Thoracic aorta (tissue), 2 donors: ENCODE measurements around the gene PRX. TPM values are rescaled to one million over a fixed set of nuclear protein-coding genes. Genes with fewer than 3 reads are reported as not detected.
A peak's percentile ranks its signal among the peaks of the same experiment; 100 is the strongest.

ENCODE experiments used
- ATAC-seq: fragments of 150-250 bp; one replicate; pipeline ENCODE4 v1.8.0; 2017; ENCODE audit warnings: low read depth; ENCODE audit not compliant: insufficient number of reproducible peaks, low FRiP score
- DNase-seq: peaks from one replicate; pipeline ENCODE4 v3.0.0-alpha.2; 2020; ENCODE audit warnings: low spot score
- H3K27ac ChIP-seq, 2 donors: fragments of 200-600 bp; sonication (generic); 1 replicate in 1 of 2; 2 replicates in 1 of 2; pipeline ENCODE4 v1.5.1; 2016; ENCODE audit warnings: mild to moderate bottlenecking in 2 of 2, moderate library complexity in 2 of 2
- H3K27me3 ChIP-seq: fragments of 200-600 bp; sonication (generic); replicated peaks from 2 replicates; pipeline ENCODE4 v1.6.0; 2016; ENCODE audit warnings: mild to moderate bottlenecking; ENCODE audit not compliant: insufficient read depth
- H3K36me3 ChIP-seq: fragments of 200-600 bp; sonication (generic); one replicate; pipeline ENCODE4 v1.5.1; 2016
- H3K4me1 ChIP-seq, 2 donors: fragments of 200-600 bp; sonication (generic); 1 replicate in 1 of 2; 2 replicates in 1 of 2; pipeline versions ENCODE4 v1.5.1 to v1.6.0; 2016; ENCODE audit warnings: low read depth in 2 of 2, mild to moderate bottlenecking in 1 of 2; ENCODE audit not compliant: control insufficient read depth in 1 of 2
- H3K4me3 ChIP-seq: fragments of 200-600 bp; sonication (generic); 2 replicates; pipeline ENCODE4 v1.5.1; 2016; ENCODE audit warnings: mild to moderate bottlenecking
- H3K9me3 ChIP-seq: fragments of 200-600 bp; sonication (generic); 2 replicates; pipeline ENCODE4 v1.5.1; 2016
- CTCF ChIP-seq: fragments of 200-600 bp; sonication (generic); IDR thresholded peaks from one replicate; pipeline ENCODE4 v1.5.1; 2019; ENCODE audit warnings: antibody characterized with exemption
- total RNA-seq, 2 donors: library from RNA; depleted of rRNA; stranded (reverse); fragments of >200 nt; gene quantifications; one replicate each; pipeline versions ENCODE4 v1.1.0 to v1.2.3, GENCODE V29; 2016

The PRX gene
- total RNA-seq, 2 donors from 2014 or later, result 3.7 to 7.3 TPM

DNA sequence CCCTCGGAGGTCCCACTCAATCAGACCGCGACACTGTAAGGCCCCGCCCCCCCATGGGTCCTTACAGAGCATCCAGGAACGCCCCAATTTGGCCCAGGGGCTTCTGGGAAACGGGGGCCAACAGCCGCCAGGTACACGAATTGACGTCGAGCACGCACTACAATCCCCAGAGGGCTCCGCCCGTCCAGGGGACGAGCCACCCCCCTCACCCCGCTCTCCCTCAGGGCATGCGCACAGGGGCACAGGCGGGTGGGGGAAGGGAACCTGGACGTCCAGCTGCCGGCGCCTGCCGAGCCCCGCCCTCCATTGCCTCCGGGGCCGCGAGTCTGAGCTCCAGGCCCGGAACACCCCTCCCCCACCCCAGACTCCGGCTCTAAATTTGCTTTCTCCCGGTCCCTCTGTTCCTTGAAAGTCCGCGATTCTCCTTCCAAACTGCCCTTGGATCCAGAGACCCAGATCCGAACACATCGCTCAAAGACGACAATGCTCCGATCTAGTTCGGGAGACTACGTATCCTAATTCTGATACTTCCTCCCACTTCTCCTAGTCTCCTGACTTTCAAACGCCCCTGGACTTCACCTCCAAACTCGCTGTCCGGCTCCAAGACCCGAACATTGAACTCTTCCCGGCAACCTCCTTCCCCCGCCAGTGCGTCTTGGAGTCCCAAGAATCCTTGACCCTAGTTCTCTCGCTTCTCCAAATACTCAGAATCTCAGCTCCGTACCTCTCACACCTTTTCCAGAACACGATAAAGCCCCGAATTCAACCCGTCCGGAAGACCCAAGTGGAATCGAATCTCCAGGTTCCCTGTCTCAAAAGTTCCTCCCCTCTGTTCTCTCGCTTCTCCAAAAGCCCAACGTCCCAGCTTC, 30.2 kb upstream of the PRX start:
- H3K4me3 ChIP-seq, result peak overlapping the region; percentile 93
- TF ChIP-seq CTCF, result no peak
- ATAC-seq, result peak; percentile 75
- no peaks in the 10 kb centered on the region for H3K9me3 ChIP-seq
- peaks cover 26% of the 10 kb centered on the region for H3K36me3 ChIP-seq
- peak overlapping the region; percentile 90 to 96 for H3K27ac ChIP-seq
- no peaks in the 10 kb centered on the region for H3K27me3 ChIP-seq
- DNase-seq, result peak; percentile 100
- H3K4me1 ChIP-seq, result peaks cover 14 to 20% of the 10 kb centered on the region in 2 donors

DNA sequence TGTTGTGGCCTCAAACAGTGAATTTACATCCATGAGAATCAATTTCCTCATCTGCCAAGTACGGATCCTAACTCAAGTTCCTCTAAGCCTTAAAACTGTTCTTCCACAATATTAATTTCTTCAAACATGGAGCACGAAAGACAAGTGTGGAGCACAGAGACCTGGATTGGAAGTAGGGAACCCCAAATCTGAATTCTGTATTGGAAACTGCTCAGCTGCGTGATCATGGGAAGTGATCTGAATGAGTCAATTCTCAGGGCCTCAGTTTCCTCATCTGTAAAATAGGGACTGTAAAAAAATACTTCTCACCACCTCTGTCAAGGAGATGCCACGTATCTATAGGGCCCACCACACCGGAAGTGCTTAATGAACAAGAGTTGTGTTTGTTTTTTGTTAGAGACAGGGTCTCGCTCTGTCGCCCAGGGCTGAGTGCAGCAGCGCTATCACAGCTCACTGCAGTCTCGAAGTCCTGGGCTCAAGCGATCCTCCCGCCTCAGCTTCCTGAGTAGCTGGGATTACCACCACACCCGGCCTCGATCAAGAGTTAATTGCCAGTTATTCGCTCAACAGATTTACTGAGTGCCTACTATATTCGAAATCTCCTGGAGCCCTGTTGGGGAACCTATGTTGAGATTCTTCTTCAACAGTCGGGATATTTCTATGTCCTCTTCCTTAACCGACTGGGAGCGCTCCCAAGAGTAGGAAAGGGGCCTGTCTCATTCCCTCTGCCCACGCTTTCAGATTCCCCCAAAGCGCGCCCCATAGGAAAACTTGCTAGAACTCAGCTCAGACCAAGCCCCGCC, 29.4 kb upstream of the PRX start:
- TF ChIP-seq CTCF, result no peak
- H3K9me3 ChIP-seq, result no peaks in the 10 kb centered on the region
- peaks cover 18% of the 10 kb centered on the region for H3K36me3 ChIP-seq
- ATAC-seq (no peak), DNase-seq (no peak)
- peak overlapping the region; percentile 67 to 96 for H3K27ac ChIP-seq
- H3K4me1 ChIP-seq, result peaks cover 14 to 20% of the 10 kb centered on the region in 2 donors
- H3K27me3 ChIP-seq, result no peaks in the 10 kb centered on the region
- H3K4me3 ChIP-seq, result peak overlapping the region; percentile 93

GRCh38 chr19:40441719-40442253, 28.6 kb upstream of the PRX start:
- Histone ChIP-seq H3K4me1 (peaks cover 14 to 20% of the 10 kb centered on the region in 2 donors), H3K27me3 (no peaks in the 10 kb centered on the region), H3K9me3 (no peaks in the 10 kb centered on the region), H3K36me3 (peaks cover 18% of the 10 kb centered on the region), H3K4me3 (no peak overlapping the region), H3K27ac (no peak overlapping the region)
- no peak for ATAC-seq
- no peak for TF ChIP-seq CTCF
- no peak for DNase-seq

DNA sequence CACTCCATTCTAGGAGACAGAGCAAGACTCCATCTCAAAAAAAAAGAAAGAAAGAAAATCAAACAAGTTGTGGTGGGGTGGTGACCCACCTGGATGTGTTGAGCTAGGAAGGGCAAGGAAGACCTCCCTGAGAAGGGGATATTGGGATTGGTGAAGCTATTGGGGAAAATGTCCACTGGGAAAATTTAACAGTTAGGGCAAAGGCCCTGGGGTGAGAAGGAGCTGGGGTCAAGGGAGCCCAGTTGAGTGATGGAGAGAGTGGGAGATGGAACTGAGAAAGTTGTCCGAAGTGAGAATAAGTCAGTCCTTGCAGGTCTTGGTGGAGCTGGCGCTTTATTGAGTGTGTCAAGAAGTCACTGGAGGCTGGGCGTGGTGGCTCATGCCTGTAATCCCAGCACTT, 25.1 kb upstream of the PRX start:
- DNase-seq (no peak), ATAC-seq (no peak)
- Histone ChIP-seq H3K9me3 (no peaks in the 10 kb centered on the region), H3K4me1 (peaks cover 20% of the 10 kb centered on the region in 2 donors), H3K27me3 (no peaks in the 10 kb centered on the region), H3K36me3 (peaks cover 18% of the 10 kb centered on the region), H3K27ac (no peak overlapping the region), H3K4me3 (no peak overlapping the region)
- no peak for TF ChIP-seq CTCF
